H9 (cell line): ENCODE data around the gene INAFM1. TPM values are rescaled to one million over a fixed set of nuclear protein-coding genes. Genes with fewer than 3 reads are reported as not detected.

Experiments
- DNase-seq: peaks from one replicate; pipeline ENCODE4 v3.0.0-alpha.2; 2017
- H2AFZ ChIP-seq: one replicate; pipeline ENCODE4 v1.6.1; 2013; ENCODE audit warnings: mild to moderate bottlenecking, low read length, control low read depth, moderate library complexity
- H2AK5ac ChIP-seq: 2 replicates; pipeline ENCODE4 v1.6.1; 2013; ENCODE audit warnings: low read length, control low read depth, mixed read lengths; ENCODE audit not compliant: insufficient read length
- H2BK120ac ChIP-seq: one replicate; pipeline ENCODE4 v1.6.1; 2013; ENCODE audit warnings: low read depth, mild to moderate bottlenecking, low read length, control low read depth, inconsistent platforms; ENCODE audit not compliant: poor library complexity, severe bottlenecking
- H2BK12ac ChIP-seq: 2 replicates; pipeline ENCODE4 v1.6.1; 2013; ENCODE audit warnings: low read length, control low read depth, mixed read lengths, low read depth; ENCODE audit not compliant: insufficient read length
- H2BK15ac ChIP-seq: 2 replicates; pipeline ENCODE4 v1.6.1; 2013; ENCODE audit warnings: low read depth, low read length, control low read depth
- H2BK20ac ChIP-seq: one replicate; pipeline ENCODE4 v1.6.1; 2013; ENCODE audit warnings: low read depth, mild to moderate bottlenecking, low read length, control low read depth, inconsistent platforms; ENCODE audit not compliant: poor library complexity, severe bottlenecking
- H2BK5ac ChIP-seq: 2 replicates; pipeline ENCODE4 v1.6.1; 2013; ENCODE audit warnings: low read length, control low read depth, mixed read lengths; ENCODE audit not compliant: insufficient read length
- H3K14ac ChIP-seq: 2 replicates; pipeline ENCODE4 v1.6.1; 2013; ENCODE audit warnings: low read length, control low read depth; ENCODE audit not compliant: insufficient read depth
- H3K18ac ChIP-seq: 2 replicates; pipeline ENCODE4 v1.6.1; 2013; ENCODE audit warnings: low read depth, mild to moderate bottlenecking, mixed read lengths, low read length, control low read depth; ENCODE audit not compliant: insufficient read length
- H3K23ac ChIP-seq: 2 replicates; pipeline ENCODE4 v1.6.1; 2013; ENCODE audit warnings: low read length, control low read depth, mixed read lengths, low read depth; ENCODE audit not compliant: insufficient read length
- H3K23me2 ChIP-seq: 2 replicates; pipeline ENCODE4 v1.6.1; 2013; ENCODE audit warnings: low read depth, mild to moderate bottlenecking, mixed read lengths, low read length, control low read depth; ENCODE audit not compliant: insufficient read length, poor library complexity, severe bottlenecking
- H3K27ac ChIP-seq: 2 replicates; pipeline ENCODE4 v1.5.1; 2013; ENCODE audit warnings: low read length, control low read depth, mixed read lengths, low read depth; ENCODE audit not compliant: insufficient read length
- H3K27me3 ChIP-seq: 2 replicates; pipeline ENCODE4 v1.6.1; 2013; ENCODE audit warnings: low read length, control low read depth, inconsistent platforms; ENCODE audit not compliant: insufficient read depth
- H3K4ac ChIP-seq: 2 replicates; pipeline ENCODE4 v1.6.1; 2013; ENCODE audit warnings: low read depth, mild to moderate bottlenecking, control low read depth, inconsistent platforms, low read length, moderate library complexity
- H3K4me1 ChIP-seq: 2 replicates; pipeline ENCODE4 v1.6.1; 2013; ENCODE audit warnings: low read length, control low read depth, inconsistent platforms; ENCODE audit not compliant: insufficient read depth
- H3K4me2 ChIP-seq: 2 replicates; pipeline ENCODE4 v1.6.1; 2013; ENCODE audit warnings: low read length, control low read depth, mixed read lengths; ENCODE audit not compliant: insufficient read length, insufficient read depth
- H3K56ac ChIP-seq: 2 replicates; pipeline ENCODE4 v1.6.1; 2013; ENCODE audit warnings: low read depth, mild to moderate bottlenecking, mixed read lengths, low read length, control low read depth; ENCODE audit not compliant: insufficient read length
- H3K79me1 ChIP-seq: 2 replicates; pipeline ENCODE4 v1.6.1; 2013; ENCODE audit warnings: low read depth, mild to moderate bottlenecking, moderate library complexity, low read length, control low read depth, inconsistent platforms; ENCODE audit not compliant: insufficient read depth, poor library complexity, severe bottlenecking
- H3K79me2 ChIP-seq: 2 replicates; pipeline ENCODE4 v1.6.1; 2013; ENCODE audit warnings: low read length, control low read depth, inconsistent platforms; ENCODE audit not compliant: insufficient read depth
- H3K9ac ChIP-seq: 2 replicates; pipeline ENCODE4 v1.6.1; 2013; ENCODE audit warnings: low read length, control low read depth, mixed read lengths; ENCODE audit not compliant: insufficient read length; ENCODE audit errors: extremely low read depth
- H3K9me3 ChIP-seq: one replicate; pipeline ENCODE4 v1.6.1; 2013; ENCODE audit warnings: low read depth, low read length, inconsistent platforms; ENCODE audit not compliant: control insufficient read depth
- H3T11ph ChIP-seq: one replicate; pipeline ENCODE4 v1.6.1; 2013; ENCODE audit warnings: mild to moderate bottlenecking, low read length, control low read depth, inconsistent platforms
- H4K20me1 ChIP-seq: one replicate; pipeline ENCODE4 v1.6.1; 2013; ENCODE audit not compliant: control insufficient read depth, insufficient read length, insufficient read depth
- H4K5ac ChIP-seq: 2 replicates; pipeline ENCODE4 v1.6.1; 2013; ENCODE audit warnings: low read depth, mild to moderate bottlenecking, mixed read lengths, low read length, control low read depth; ENCODE audit not compliant: insufficient read length
- H4K8ac ChIP-seq: replicated peaks from 2 replicates; pipeline ENCODE4 v1.6.1; 2013; ENCODE audit warnings: low read length, control low read depth, mixed read lengths, low read depth; ENCODE audit not compliant: insufficient read length
- H4K91ac ChIP-seq: 2 replicates; pipeline ENCODE4 v1.6.1; 2013; ENCODE audit warnings: low read depth, mild to moderate bottlenecking, moderate library complexity, mixed read lengths, low read length, control low read depth; ENCODE audit not compliant: insufficient read length
- H3K27ac Mint-ChIP-seq, 3 experiments: 2 replicates in 2 of 3; 3 replicates in 1 of 3; pipeline ENCODE4 v1.8.0; 2020 to 2021; ENCODE audit warnings: mixed read lengths in 3 of 3, mild to moderate bottlenecking in 1 of 3, moderate library complexity in 1 of 3
- H3K27me3 Mint-ChIP-seq: 2 replicates; pipeline ENCODE4 v1.8.0; 2021; ENCODE audit warnings: low read depth, mild to moderate bottlenecking, moderate library complexity, mixed read lengths
- H3K36me3 Mint-ChIP-seq, 3 experiments: 2 replicates in 2 of 3; 3 replicates in 1 of 3; pipeline ENCODE4 v1.8.0; 2020 to 2021; ENCODE audit warnings: low read depth in 3 of 3, mixed read lengths in 3 of 3; ENCODE audit not compliant: insufficient read depth in 1 of 3
- H3K4me1 Mint-ChIP-seq, 2 experiments: 2 replicates each; pipeline ENCODE4 v1.8.0; 2020; ENCODE audit warnings: mixed read lengths in 2 of 2
- H3K4me3 Mint-ChIP-seq, 2 experiments: 2 replicates in 1 of 2; 3 replicates in 1 of 2; pipeline ENCODE4 v1.8.0; 2020 to 2021; ENCODE audit warnings: mild to moderate bottlenecking in 2 of 2, mixed read lengths in 2 of 2, moderate library complexity in 1 of 2
- H3K9me3 Mint-ChIP-seq, 2 experiments: 2 replicates in 1 of 2; 3 replicates in 1 of 2; pipeline ENCODE4 v1.8.0; 2020; ENCODE audit warnings: mild to moderate bottlenecking in 2 of 2, mixed read lengths in 2 of 2, moderate library complexity in 1 of 2
- CTCF ChIP-seq: fragments of 200-600 bp; sonication (generic); conservative IDR thresholded peaks from 3 replicates; pipeline ENCODE4 v1.8.0; 2021; ENCODE audit warnings: antibody characterized with exemption, mild to moderate bottlenecking
- WGBS: extraction: QIAGEN DNeasy Blood & Tissue Kit; methylation state at CpG from one replicate; pipeline ENCODE4 v1.1.7; 2013; ENCODE audit warnings: missing lambda C conversion rate, low lambda C conversion rate, mixed read lengths; ENCODE audit not compliant: insufficient read length; ENCODE audit errors: extremely low coverage; 5-methylcytosine and 5-hydroxymethylcytosine counted together
- total RNA-seq: library from RNA; stranded (reverse); gene quantifications from 2 replicates; pipeline ENCODE4 v1.2.1, GENCODE V29; 2021

The INAFM1 gene
- total RNA-seq, 1 experiment from 2014 or later, result 8.5 TPM

DNA sequence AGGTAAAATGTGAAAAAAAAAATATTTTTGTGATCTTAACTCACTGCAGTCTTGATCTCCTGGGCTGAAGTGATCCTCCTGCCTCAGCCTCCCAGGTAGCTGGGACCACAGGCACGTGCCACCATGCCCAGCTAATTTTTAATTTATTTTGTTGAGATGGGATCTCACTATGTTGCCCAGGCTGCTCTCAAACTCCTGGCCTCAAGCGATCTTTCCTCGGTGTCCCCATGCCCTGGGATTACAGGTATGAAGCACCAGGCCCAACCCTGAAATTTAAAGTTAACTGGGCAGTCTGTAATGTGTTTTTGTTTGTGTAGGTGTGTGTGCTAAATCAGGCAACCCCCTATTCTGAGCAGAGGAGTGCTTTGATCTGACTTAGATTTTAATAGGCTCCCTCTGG is 31.6 kb downstream of the INAFM1 start:
- H3K27ac Mint-ChIP-seq, result no peak overlapping the region

More for the DNA sequence above, 31.6 kb downstream of the INAFM1 start:
- Histone ChIP-seq H3K27ac (no peak overlapping the region), H3K27me3 (no peaks in the 10 kb centered on the region), H3K9me3 (no peaks in the 10 kb centered on the region), H2AFZ (no peak overlapping the region), H3K56ac (no peak overlapping the region), H2BK12ac (no peak overlapping the region), H4K91ac (no peak overlapping the region), H3K79me1 (no peaks in the 10 kb centered on the region), H2AK5ac (no peak overlapping the region), H3K23ac (no peak overlapping the region), H3K79me2 (no peaks in the 10 kb centered on the region), H3K4ac (no peak overlapping the region), H3K9ac (no peak overlapping the region), H4K20me1 (no peaks in the 10 kb centered on the region), H3K4me1 (no peaks in the 10 kb centered on the region), H2BK15ac (no peak overlapping the region), H3K4me2 (no peak overlapping the region), H4K8ac (no peak overlapping the region), H2BK20ac (no peak overlapping the region), H3K14ac (no peak overlapping the region), H2BK120ac (no peak overlapping the region), H3K18ac (no peak overlapping the region), H2BK5ac (no peak overlapping the region), H4K5ac (no peak overlapping the region), H3K23me2 (no peaks in the 10 kb centered on the region), H3T11ph (no peak overlapping the region)
- TF ChIP-seq CTCF, result no peak
- no peak overlapping the region for H3K4me3 Mint-ChIP-seq
- no peak for DNase-seq
- no peaks in the 10 kb centered on the region for H3K36me3 Mint-ChIP-seq
- WGBS, result no CpG with 5 or more reads among the region's 3 CpGs
- H3K27me3 Mint-ChIP-seq, result peaks cover 11% of the 10 kb centered on the region
- peaks cover 7% of the 10 kb centered on the region in 2 experiments for H3K4me1 Mint-ChIP-seq
- peaks cover 0 to 2% of the 10 kb centered on the region in 2 experiments; a peak in 2 of 5 replicates for H3K9me3 Mint-ChIP-seq
